ENCODE data around the gene PANK1. TPM values are rescaled to one million over a fixed set of nuclear protein-coding genes. Genes with fewer than 3 reads are reported as not detected.
A peak's percentile ranks its signal among the peaks of the same experiment; 100 is the strongest.

Gene PANK1
- total RNA-seq, 4 donors from 2014 or later, result 7.3 to 16.3 (median 9.0) TPM

- Histone ChIP-seq H3K4me3 (no peak overlapping the region), H3K27me3 (no peaks in the 10 kb centered on the region), H3K4me1 (no peaks in the 10 kb centered on the region), H3K36me3 (no peaks in the 10 kb centered on the region), H3K27ac (no peak overlapping the region), H3K9me3 (no peaks in the 10 kb centered on the region)
- intact Hi-C loops (cut with DNase I; ENCODE audit: low total_unique reads), result no loop called here
- DNase-seq (no peak), ATAC-seq (no peak)
- TF ChIP-seq POLR2A (IDR thresholded peaks at IDR 0.05), result no peak
- TF ChIP-seq CTCF (IDR thresholded peaks at IDR 0.05 in 4 of 5, conservative IDR thresholded peaks at IDR 0.05 in 1 of 5), result no peak
- in situ Hi-C loops (cut with MboI; ENCODE audit: low sequenced_read_pairs in 4 of 4), result loop anchor here in 2 of 4 donors (25.0 kb wide), 2 partner anchors 528 to 553 kb away; no protein-coding TSS in a partner anchor
Measured at GRCh38 chr10:89565180-89565579, 79.9 kb downstream of the PANK1 start.

GRCh38 chr10:89563861-89564478 is 81.1 kb downstream of the PANK1 start:
- H3K27me3 ChIP-seq, result no peaks in the 10 kb centered on the region
- DNase-seq, result no peak
- ATAC-seq, result peak; percentile 78 to 84
- H3K4me1 ChIP-seq, result no peaks in the 10 kb centered on the region
- H3K36me3 ChIP-seq, result no peaks in the 10 kb centered on the region
- intact Hi-C loops (cut with DNase I; ENCODE audit: low total_unique reads) (loop anchor here (1.0 kb wide), 1 partner anchor 138 kb away; no protein-coding TSS in a partner anchor), in situ Hi-C loops (cut with MboI; ENCODE audit: low sequenced_read_pairs in 4 of 4) (loop anchor here (5.0 to 25.0 kb wide), 4 partner anchors 132 to 552 kb away; no protein-coding TSS in a partner anchor)
- H3K27ac ChIP-seq, result no peak overlapping the region
- H3K9me3 ChIP-seq, result no peaks in the 10 kb centered on the region
- no peak overlapping the region for H3K4me3 ChIP-seq
- TF ChIP-seq CTCF (IDR thresholded peaks at IDR 0.05 in 4 of 5, conservative IDR thresholded peaks at IDR 0.05 in 1 of 5) (peak; percentile 65 to 83 (median 80)), POLR2A (IDR thresholded peaks at IDR 0.05) (no peak)

- H3K9me3 ChIP-seq, result no peaks in the 10 kb centered on the region
- ATAC-seq (no peak), DNase-seq (no peak)
- no peaks in the 10 kb centered on the region for H3K27me3 ChIP-seq
- no peak overlapping the region for H3K4me3 ChIP-seq
- no peak overlapping the region for H3K27ac ChIP-seq
- in situ Hi-C loops (cut with MboI; ENCODE audit: low sequenced_read_pairs in 4 of 4), result loop anchor here (5.0 to 25.0 kb wide), 4 partner anchors 131 to 551 kb away; no protein-coding TSS in a partner anchor
- TF ChIP-seq POLR2A (IDR thresholded peaks at IDR 0.05) (no peak), CTCF (IDR thresholded peaks at IDR 0.05 in 4 of 5, conservative IDR thresholded peaks at IDR 0.05 in 1 of 5) (no peak)
- intact Hi-C loops (cut with DNase I; ENCODE audit: low total_unique reads), result no loop called here
- H3K4me1 ChIP-seq, result no peaks in the 10 kb centered on the region
- no peaks in the 10 kb centered on the region for H3K36me3 ChIP-seq
Measured at GRCh38 chr10:89563311-89563710, 81.7 kb downstream of the PANK1 start.

GRCh38 chr10:89556600-89556999 is 88.4 kb downstream of the PANK1 start:
- Histone ChIP-seq H3K27me3 (no peaks in the 10 kb centered on the region), H3K36me3 (no peaks in the 10 kb centered on the region), H3K4me3 (no peak overlapping the region), H3K9me3 (no peaks in the 10 kb centered on the region), H3K27ac (no peak overlapping the region), H3K4me1 (no peaks in the 10 kb centered on the region)
- intact Hi-C loops (cut with DNase I; ENCODE audit: low total_unique reads) (no loop called here), in situ Hi-C loops (cut with MboI; ENCODE audit: low sequenced_read_pairs in 4 of 4) (loop anchor here in 2 of 4 donors (10.0 to 25.0 kb wide), 3 partner anchors 302 to 544 kb away; partner anchors contain the start of gene LIPA (in 1 of the 2))
- ATAC-seq, result no peak
- TF ChIP-seq CTCF (IDR thresholded peaks at IDR 0.05 in 4 of 5, conservative IDR thresholded peaks at IDR 0.05 in 1 of 5) (no peak), POLR2A (IDR thresholded peaks at IDR 0.05) (no peak)
- no peak for DNase-seq

Measured in gastrocnemius medialis (tissue), 4 donors.